WTC11 (cell line): ENCODE results near the gene LMCD1.

ENCODE experiments used
- CREB1 ChIP-seq: sonication (generic); formaldehyde crosslinking; IDR thresholded peaks from 2 replicates; pipeline ENCODE4 v1.8.0; 2023; ENCODE audit warnings: mild to moderate bottlenecking, missing genetic modification reagents
- CTCF ChIP-seq: fragments of 200-600 bp; IDR thresholded peaks from 2 replicates; pipeline ENCODE4 v1.8.0; 2022; ENCODE audit warnings: antibody characterized with exemption
- GTF2I ChIP-seq: fragments of 250-450 bp; sonication (Bioruptor Pico); conservative IDR thresholded peaks from 2 replicates; pipeline ENCODE4 v1.4.0; 2021; ENCODE audit warnings: mild to moderate bottlenecking
- HMGA2 ChIP-seq: fragments of 250-450 bp; sonication (Bioruptor Pico); IDR thresholded peaks from 2 replicates; pipeline ENCODE4 v1.4.0; 2021; ENCODE audit warnings: mild to moderate bottlenecking, moderate library complexity
- JUN ChIP-seq: sonication (generic); formaldehyde crosslinking; IDR thresholded peaks from 2 replicates; pipeline ENCODE4 v1.8.0; 2023; ENCODE audit warnings: mild to moderate bottlenecking, missing genetic modification reagents
- NFE2L1 ChIP-seq: sonication (generic); formaldehyde crosslinking; IDR thresholded peaks from 2 replicates; pipeline ENCODE4 v1.8.1; 2023; ENCODE audit warnings: missing genetic modification reagents
- ZNF232 ChIP-seq: sonication (generic); formaldehyde crosslinking; IDR thresholded peaks from 2 replicates; pipeline ENCODE4 v1.8.0; 2022; ENCODE audit warnings: mild to moderate bottlenecking, missing genetic modification reagents
- ZNF317 ChIP-seq: sonication (generic); formaldehyde crosslinking; IDR thresholded peaks from 2 replicates; pipeline ENCODE4 v1.8.1; 2023; ENCODE audit warnings: low read depth, mild to moderate bottlenecking, moderate library complexity, missing genetic modification reagents, borderline replicate concordance
- TF ChIP-seq, protein P1 (sequence below): sonication (generic); formaldehyde crosslinking; conservative IDR thresholded peaks from 2 replicates; pipeline ENCODE4 v1.8.1; 2023; ENCODE audit warnings: mild to moderate bottlenecking, low read depth, missing genetic modification reagents, moderate library complexity
- TF ChIP-seq, protein P2 (sequence below): fragments of 250-450 bp; sonication (Bioruptor Pico); IDR thresholded peaks from 2 replicates; pipeline ENCODE4 v1.8.0; 2021; ENCODE audit warnings: mild to moderate bottlenecking

- TF ChIP-seq CTCF (no peak), CREB1 (CRISPR knock-in tag) (no peak), ZNF317 (no peak), ZNF232 (CRISPR knock-in tag) (no peak), NFE2L1 (CRISPR knock-in tag) (no peak), JUN (no peak), HMGA2 (no peak), GTF2I (CRISPR knock-in tag) (no peak)
- TF ChIP-seq, protein P1, sequence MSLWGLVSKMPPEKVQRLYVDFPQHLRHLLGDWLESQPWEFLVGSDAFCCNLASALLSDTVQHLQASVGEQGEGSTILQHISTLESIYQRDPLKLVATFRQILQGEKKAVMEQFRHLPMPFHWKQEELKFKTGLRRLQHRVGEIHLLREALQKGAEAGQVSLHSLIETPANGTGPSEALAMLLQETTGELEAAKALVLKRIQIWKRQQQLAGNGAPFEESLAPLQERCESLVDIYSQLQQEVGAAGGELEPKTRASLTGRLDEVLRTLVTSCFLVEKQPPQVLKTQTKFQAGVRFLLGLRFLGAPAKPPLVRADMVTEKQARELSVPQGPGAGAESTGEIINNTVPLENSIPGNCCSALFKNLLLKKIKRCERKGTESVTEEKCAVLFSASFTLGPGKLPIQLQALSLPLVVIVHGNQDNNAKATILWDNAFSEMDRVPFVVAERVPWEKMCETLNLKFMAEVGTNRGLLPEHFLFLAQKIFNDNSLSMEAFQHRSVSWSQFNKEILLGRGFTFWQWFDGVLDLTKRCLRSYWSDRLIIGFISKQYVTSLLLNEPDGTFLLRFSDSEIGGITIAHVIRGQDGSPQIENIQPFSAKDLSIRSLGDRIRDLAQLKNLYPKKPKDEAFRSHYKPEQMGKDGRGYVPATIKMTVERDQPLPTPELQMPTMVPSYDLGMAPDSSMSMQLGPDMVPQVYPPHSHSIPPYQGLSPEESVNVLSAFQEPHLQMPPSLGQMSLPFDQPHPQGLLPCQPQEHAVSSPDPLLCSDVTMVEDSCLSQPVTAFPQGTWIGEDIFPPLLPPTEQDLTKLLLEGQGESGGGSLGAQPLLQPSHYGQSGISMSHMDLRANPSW: no peak
- TF ChIP-seq, protein P2, sequence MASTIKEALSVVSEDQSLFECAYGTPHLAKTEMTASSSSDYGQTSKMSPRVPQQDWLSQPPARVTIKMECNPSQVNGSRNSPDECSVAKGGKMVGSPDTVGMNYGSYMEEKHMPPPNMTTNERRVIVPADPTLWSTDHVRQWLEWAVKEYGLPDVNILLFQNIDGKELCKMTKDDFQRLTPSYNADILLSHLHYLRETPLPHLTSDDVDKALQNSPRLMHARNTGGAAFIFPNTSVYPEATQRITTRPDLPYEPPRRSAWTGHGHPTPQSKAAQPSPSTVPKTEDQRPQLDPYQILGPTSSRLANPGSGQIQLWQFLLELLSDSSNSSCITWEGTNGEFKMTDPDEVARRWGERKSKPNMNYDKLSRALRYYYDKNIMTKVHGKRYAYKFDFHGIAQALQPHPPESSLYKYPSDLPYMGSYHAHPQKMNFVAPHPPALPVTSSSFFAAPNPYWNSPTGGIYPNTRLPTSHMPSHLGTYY (CRISPR knock-in tag): no peak
These were observed 29.1 kb upstream of the LMCD1 start for GRCh38 chr3:8472549-8472948.
